Measurements from ENCODE around the gene UFC1.

Gene UFC1

GRCh38 chr1:161162052-161162451 lies 8.3 kb downstream of the UFC1 start:
- Histone ChIP-seq H3K9me3 (ENCODE audit: control insufficient read depth, insufficient read depth, low read depth, low read length) (no peaks in the 10 kb centered on the region), H3K4me1 (ENCODE audit: control insufficient read depth, insufficient read depth, low read length) (peaks cover 3% of the 10 kb centered on the region), H3K9ac (ENCODE audit: low read length) (no peak overlapping the region), H3K27ac (ENCODE audit: low read depth, low read length) (no peak overlapping the region), H3K4me3 (ENCODE audit: low read depth, low read length) (no peak overlapping the region), H3K27me3 (ENCODE audit: control insufficient read depth, insufficient read depth, low read length) (no peaks in the 10 kb centered on the region), H3K36me3 (ENCODE audit: control insufficient read depth, insufficient read depth, low read length) (peaks cover 51% of the 10 kb centered on the region)

DNA sequence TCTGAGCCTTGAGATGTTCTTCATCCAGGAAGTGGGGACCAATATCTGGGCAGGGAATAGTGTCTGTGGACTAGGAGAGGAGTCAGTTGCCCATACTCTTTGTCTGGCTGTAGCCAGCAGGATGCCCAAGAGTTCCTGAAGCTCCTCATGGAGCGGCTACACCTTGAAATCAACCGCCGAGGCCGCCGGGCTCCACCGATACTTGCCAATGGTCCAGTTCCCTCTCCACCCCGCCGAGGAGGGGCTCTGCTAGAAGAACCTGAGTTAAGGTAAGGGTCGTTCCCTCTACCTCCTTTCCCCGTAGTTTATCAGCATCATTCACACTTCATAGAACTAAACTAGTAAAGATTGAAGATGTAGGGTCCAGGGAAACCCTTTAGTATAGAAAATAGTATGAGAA lies 9.0 kb downstream of the UFC1 start:
- no peak overlapping the region for H3K27ac ChIP-seq (ENCODE audit: low read depth, low read length)
- no peaks in the 10 kb centered on the region for H3K9me3 ChIP-seq (ENCODE audit: control insufficient read depth, insufficient read depth, low read depth, low read length)
- H3K4me1 ChIP-seq (ENCODE audit: control insufficient read depth, insufficient read depth, low read length) = peaks cover 7% of the 10 kb centered on the region
- H3K36me3 ChIP-seq (ENCODE audit: control insufficient read depth, insufficient read depth, low read length) = peaks cover 47% of the 10 kb centered on the region
- H3K27me3 ChIP-seq (ENCODE audit: control insufficient read depth, insufficient read depth, low read length) = no peaks in the 10 kb centered on the region
- H3K9ac ChIP-seq (ENCODE audit: low read length) = no peak overlapping the region
- H3K4me3 ChIP-seq (ENCODE audit: low read depth, low read length) = no peak overlapping the region

- peaks cover 40% of the 10 kb centered on the region for H3K36me3 ChIP-seq (ENCODE audit: control insufficient read depth, insufficient read depth, low read length)
- no peak overlapping the region for H3K4me3 ChIP-seq (ENCODE audit: low read depth, low read length)
- H3K9me3 ChIP-seq (ENCODE audit: control insufficient read depth, insufficient read depth, low read depth, low read length) = no peaks in the 10 kb centered on the region
- H3K9ac ChIP-seq (ENCODE audit: low read length) = no peak overlapping the region
- no peak overlapping the region for H3K27ac ChIP-seq (ENCODE audit: low read depth, low read length)
- peaks cover 7% of the 10 kb centered on the region for H3K4me1 ChIP-seq (ENCODE audit: control insufficient read depth, insufficient read depth, low read length)
- no peaks in the 10 kb centered on the region for H3K27me3 ChIP-seq (ENCODE audit: control insufficient read depth, insufficient read depth, low read length)
These were observed 10.0 kb downstream of the UFC1 start for GRCh38 chr1:161163793-161164192.

- Histone ChIP-seq H3K36me3 (ENCODE audit: control insufficient read depth, insufficient read depth, low read length) (peaks cover 49% of the 10 kb centered on the region), H3K27ac (ENCODE audit: low read depth, low read length) (no peak overlapping the region), H3K9ac (ENCODE audit: low read length) (no peak overlapping the region), H3K27me3 (ENCODE audit: control insufficient read depth, insufficient read depth, low read length) (no peaks in the 10 kb centered on the region), H3K4me3 (ENCODE audit: low read depth, low read length) (peak overlapping the region; percentile 86), H3K4me1 (ENCODE audit: control insufficient read depth, insufficient read depth, low read length) (peaks cover 7% of the 10 kb centered on the region), H3K9me3 (ENCODE audit: control insufficient read depth, insufficient read depth, low read depth, low read length) (no peaks in the 10 kb centered on the region)
These were observed 11.3 kb downstream of the UFC1 start for GRCh38 chr1:161164901-161165610.

- Histone ChIP-seq H3K27ac (ENCODE audit: low read depth, low read length) (no peak within 1 kb of the TSS), H3K9ac (ENCODE audit: low read length) (peak within 1 kb of the TSS; percentile 69), H3K4me1 (ENCODE audit: control insufficient read depth, insufficient read depth, low read length) (peaks cover 7% of the 10 kb centered on the region), H3K36me3 (ENCODE audit: control insufficient read depth, insufficient read depth, low read length) (peaks cover 54% of the 10 kb centered on the region), H3K9me3 (ENCODE audit: control insufficient read depth, insufficient read depth, low read depth, low read length) (no peaks in the 10 kb centered on the region), H3K27me3 (ENCODE audit: control insufficient read depth, insufficient read depth, low read length) (no peaks in the 10 kb centered on the region), H3K4me3 (ENCODE audit: low read depth, low read length) (peak within 1 kb of the TSS; percentile 86)
These were observed 12.2 kb downstream of the UFC1 start, which contains the start of gene PPOX for GRCh38 chr1:161165742-161166668. PPOX (plus strand) TSS chr1:161166426; CDS start chr1:161166848, 422 bp downstream.

DNA sequence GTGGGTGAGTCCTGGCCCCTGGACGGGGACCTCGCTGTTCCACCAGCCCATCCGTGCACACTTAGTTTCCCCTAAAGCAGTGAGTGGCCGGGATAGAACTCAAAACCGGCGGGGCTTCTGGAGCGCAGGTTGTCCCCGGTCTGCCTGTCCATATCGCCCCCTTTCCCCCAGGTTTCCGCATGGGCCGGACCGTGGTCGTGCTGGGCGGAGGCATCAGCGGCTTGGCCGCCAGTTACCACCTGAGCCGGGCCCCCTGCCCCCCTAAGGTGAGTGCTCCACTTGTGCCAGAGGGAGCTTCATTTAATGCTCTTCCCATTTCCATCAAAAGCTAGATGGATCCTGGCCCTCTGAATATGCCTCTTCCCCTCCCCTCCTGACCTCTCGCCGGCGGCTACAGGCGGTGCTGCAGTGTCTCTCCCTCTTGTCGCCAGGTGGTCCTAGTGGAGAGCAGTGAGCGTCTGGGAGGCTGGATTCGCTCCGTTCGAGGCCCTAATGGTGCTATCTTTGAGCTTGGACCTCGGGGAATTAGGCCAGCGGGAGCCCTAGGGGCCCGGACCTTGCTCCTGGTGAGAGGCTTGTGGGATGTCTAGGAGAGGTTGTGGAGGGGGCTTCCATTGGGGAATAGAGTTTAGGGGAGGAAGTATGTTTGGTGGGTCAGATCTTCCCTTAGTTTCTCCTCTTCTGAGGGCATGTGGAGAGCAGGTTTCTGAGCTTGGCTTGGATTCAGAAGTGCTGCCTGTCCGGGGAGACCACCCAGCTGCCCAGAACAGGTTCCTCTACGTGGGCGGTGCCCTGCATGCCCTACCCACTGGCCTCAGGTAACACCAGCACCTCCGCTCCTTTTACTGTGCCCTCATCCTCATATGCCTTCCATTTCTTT lies 13.1 kb downstream of the UFC1 start:
- Histone ChIP-seq H3K27me3 (ENCODE audit: control insufficient read depth, insufficient read depth, low read length) (no peaks in the 10 kb centered on the region), H3K9ac (ENCODE audit: low read length) (peak overlapping the region; percentile 67), H3K4me3 (ENCODE audit: low read depth, low read length) (peak overlapping the region; percentile 86), H3K27ac (ENCODE audit: low read depth, low read length) (no peak overlapping the region), H3K9me3 (ENCODE audit: control insufficient read depth, insufficient read depth, low read depth, low read length) (no peaks in the 10 kb centered on the region), H3K36me3 (ENCODE audit: control insufficient read depth, insufficient read depth, low read length) (peaks cover 56% of the 10 kb centered on the region), H3K4me1 (ENCODE audit: control insufficient read depth, insufficient read depth, low read length) (peaks cover 7% of the 10 kb centered on the region)

DNA sequence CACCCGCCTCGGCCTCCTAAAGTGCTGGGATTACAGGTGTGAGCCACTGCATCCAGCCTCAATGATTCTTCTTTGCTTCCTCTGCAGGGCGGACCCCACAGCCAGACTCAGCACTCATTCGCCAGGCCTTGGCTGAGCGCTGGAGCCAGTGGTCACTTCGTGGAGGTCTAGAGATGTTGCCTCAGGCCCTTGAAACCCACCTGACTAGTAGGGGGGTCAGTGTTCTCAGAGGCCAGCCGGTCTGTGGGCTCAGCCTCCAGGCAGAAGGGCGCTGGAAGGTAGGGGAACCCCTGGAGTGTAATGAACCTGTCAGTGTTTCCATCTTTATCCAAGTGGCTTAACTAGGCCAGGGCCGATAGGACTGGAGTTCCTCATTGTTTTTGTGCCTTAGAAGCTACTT lies 15.1 kb downstream of the UFC1 start:
- H3K4me3 ChIP-seq (ENCODE audit: low read depth, low read length) = no peak overlapping the region
- no peaks in the 10 kb centered on the region for H3K27me3 ChIP-seq (ENCODE audit: control insufficient read depth, insufficient read depth, low read length)
- no peak overlapping the region for H3K9ac ChIP-seq (ENCODE audit: low read length)
- H3K4me1 ChIP-seq (ENCODE audit: control insufficient read depth, insufficient read depth, low read length) = peaks cover 7% of the 10 kb centered on the region
- H3K36me3 ChIP-seq (ENCODE audit: control insufficient read depth, insufficient read depth, low read length) = peaks cover 59% of the 10 kb centered on the region
- no peak overlapping the region for H3K27ac ChIP-seq (ENCODE audit: low read depth, low read length)
- H3K9me3 ChIP-seq (ENCODE audit: control insufficient read depth, insufficient read depth, low read depth, low read length) = no peaks in the 10 kb centered on the region

- Histone ChIP-seq H3K27ac (ENCODE audit: low read depth, low read length) (no peak overlapping the region), H3K9ac (ENCODE audit: low read length) (no peak overlapping the region), H3K9me3 (ENCODE audit: control insufficient read depth, insufficient read depth, low read depth, low read length) (no peaks in the 10 kb centered on the region), H3K4me1 (ENCODE audit: control insufficient read depth, insufficient read depth, low read length) (peaks cover 7% of the 10 kb centered on the region), H3K36me3 (ENCODE audit: control insufficient read depth, insufficient read depth, low read length) (peaks cover 62% of the 10 kb centered on the region), H3K4me3 (ENCODE audit: low read depth, low read length) (no peak overlapping the region), H3K27me3 (ENCODE audit: control insufficient read depth, insufficient read depth, low read length) (no peaks in the 10 kb centered on the region)
These were observed 17.4 kb downstream of the UFC1 start for GRCh38 chr1:161171191-161171590.

DNA sequence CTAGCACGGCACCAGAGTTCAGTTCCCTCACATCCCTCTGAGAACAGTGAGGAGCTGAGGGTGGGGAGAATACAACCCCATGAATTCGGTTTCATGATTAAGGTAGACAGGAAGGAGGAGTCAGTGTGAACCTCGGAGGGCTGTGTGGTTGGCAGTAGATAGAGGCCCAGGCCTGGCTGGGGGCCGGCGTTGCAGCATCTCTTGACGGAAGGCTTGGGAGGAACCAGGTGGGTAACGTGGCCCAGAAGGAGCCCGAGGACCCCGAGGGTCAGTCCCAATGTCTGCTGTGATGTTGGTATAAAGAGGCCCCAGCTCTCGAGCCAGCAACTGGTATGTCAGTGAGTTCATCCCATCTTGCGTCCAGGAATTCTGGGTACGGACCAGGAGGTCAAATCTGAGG lies 17.9 kb downstream of the UFC1 start:
- Histone ChIP-seq H3K4me1 (ENCODE audit: control insufficient read depth, insufficient read depth, low read length) (peaks cover 7% of the 10 kb centered on the region), H3K9ac (ENCODE audit: low read length) (no peak overlapping the region), H3K9me3 (ENCODE audit: control insufficient read depth, insufficient read depth, low read depth, low read length) (no peaks in the 10 kb centered on the region), H3K27me3 (ENCODE audit: control insufficient read depth, insufficient read depth, low read length) (no peaks in the 10 kb centered on the region), H3K4me3 (ENCODE audit: low read depth, low read length) (no peak overlapping the region), H3K27ac (ENCODE audit: low read depth, low read length) (no peak overlapping the region), H3K36me3 (ENCODE audit: control insufficient read depth, insufficient read depth, low read length) (peaks cover 62% of the 10 kb centered on the region)

DNA sequence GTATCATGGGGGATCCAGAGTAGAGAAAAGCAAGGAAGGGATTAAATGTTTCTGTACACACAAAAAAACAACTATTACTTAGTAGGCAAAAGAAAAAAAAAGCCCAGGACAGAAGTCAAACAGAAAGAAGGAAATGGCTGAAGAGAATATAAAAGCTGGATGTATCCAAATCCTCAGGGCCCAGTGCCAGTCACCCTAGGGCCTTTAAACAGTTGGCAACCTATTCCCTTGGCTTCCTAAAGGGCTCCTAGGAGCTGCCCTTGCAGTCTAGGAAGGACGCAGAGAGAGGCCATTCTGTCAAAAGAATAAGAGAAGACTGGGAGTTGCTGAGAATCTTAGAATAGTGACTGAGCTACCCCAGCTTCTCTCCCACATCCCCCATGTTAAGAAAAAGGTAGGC lies 18.6 kb downstream of the UFC1 start:
- peaks cover under 1% of the 10 kb centered on the region for H3K4me1 ChIP-seq (ENCODE audit: control insufficient read depth, insufficient read depth, low read length)
- no peak overlapping the region for H3K27ac ChIP-seq (ENCODE audit: low read depth, low read length)
- no peaks in the 10 kb centered on the region for H3K27me3 ChIP-seq (ENCODE audit: control insufficient read depth, insufficient read depth, low read length)
- H3K36me3 ChIP-seq (ENCODE audit: control insufficient read depth, insufficient read depth, low read length) = peaks cover 62% of the 10 kb centered on the region
- H3K9me3 ChIP-seq (ENCODE audit: control insufficient read depth, insufficient read depth, low read depth, low read length) = no peaks in the 10 kb centered on the region
- H3K9ac ChIP-seq (ENCODE audit: low read length) = no peak overlapping the region
- H3K4me3 ChIP-seq (ENCODE audit: low read depth, low read length) = no peak overlapping the region
